ENCODE results near the gene DLX2. TPM values are rescaled to one million over a fixed set of nuclear protein-coding genes. Genes with fewer than 3 reads are reported as not detected.
A peak's percentile ranks its signal among the peaks of the same experiment; 100 is the strongest.

DLX2 gene
- total and polyA plus RNA-seq, 2 of the 13 experiments (the other 11 are each of a cell fraction or from before 2014, with no cell fraction given), result 0.07 to 0.15 TPM

DNA sequence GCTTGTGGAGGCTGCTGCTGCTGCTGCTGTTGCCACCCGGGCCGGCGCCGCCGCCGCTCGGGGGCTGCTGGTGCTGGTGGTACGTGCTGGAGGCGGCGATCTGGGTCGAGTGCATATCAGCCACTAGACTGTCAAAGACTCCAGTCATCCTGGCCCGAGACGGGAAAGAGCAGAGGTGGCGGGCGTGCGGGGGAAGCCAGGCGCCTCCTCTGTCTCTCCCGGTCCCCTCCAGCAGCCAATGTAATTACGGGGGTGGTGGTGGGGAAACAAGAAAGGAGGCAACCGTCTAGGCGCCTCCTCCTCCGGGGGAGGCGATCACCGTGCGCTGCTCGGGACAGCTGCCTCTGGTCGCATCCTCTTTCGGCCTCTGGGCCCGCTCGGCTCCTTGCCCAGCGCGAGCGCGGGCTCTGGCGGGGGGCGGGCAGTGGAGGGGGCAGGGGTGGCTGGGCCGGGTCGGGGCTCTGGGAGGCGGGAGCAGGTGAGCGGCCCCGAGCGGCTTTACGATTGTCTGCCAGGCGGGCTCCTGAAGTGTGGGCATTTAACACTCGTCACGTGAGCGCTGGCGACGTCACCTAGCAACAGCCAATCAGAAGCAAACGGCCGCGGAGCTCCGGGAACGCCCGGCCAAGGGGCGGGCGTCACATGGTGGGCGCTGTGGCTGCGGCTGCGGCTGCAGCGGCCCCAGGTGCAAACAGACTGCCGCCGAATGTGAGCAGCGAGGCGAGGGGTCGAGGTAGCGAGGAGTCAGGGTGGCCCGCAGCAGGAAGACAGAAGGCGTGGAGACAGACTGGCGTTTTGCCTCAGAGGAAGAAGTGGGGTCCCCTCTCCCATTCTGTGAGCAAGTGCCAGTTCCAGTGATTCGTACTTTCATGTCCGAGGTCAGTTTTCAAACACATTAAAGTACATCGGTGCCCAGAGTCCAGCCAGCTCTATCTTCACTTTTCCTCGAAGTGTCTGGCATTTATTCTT, at the start of gene DLX2 (continued):
- TF ChIP-seq, protein P1, sequence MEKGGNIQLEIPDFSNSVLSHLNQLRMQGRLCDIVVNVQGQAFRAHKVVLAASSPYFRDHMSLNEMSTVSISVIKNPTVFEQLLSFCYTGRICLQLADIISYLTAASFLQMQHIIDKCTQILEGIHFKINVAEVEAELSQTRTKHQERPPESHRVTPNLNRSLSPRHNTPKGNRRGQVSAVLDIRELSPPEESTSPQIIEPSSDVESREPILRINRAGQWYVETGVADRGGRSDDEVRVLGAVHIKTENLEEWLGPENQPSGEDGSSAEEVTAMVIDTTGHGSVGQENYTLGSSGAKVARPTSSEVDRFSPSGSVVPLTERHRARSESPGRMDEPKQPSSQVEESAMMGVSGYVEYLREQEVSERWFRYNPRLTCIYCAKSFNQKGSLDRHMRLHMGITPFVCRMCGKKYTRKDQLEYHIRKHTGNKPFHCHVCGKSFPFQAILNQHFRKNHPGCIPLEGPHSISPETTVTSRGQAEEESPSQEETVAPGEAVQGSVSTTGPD (CRISPR knock-in tag; IDR thresholded peaks at IDR 0.05), result peak; percentile 70; the same call in 1 of the 2 replicates
- no peak for TF ChIP-seq MBD4 (IDR thresholded peaks at IDR 0.05; ENCODE audit: borderline replicate concordance, low read length)
- TF ChIP-seq ZNF644 (CRISPR knock-in tag; IDR thresholded peaks at IDR 0.05; ENCODE audit: low read depth), result peak; percentile 29; the same call in 1 of the 2 replicates
- 0 out of 2 replicates have a peak, but pooled peaks have one; percentile 1 for TF ChIP-seq SSRP1 (CRISPR knock-in tag; IDR thresholded peaks at IDR 0.05)
- TF ChIP-seq ZNF75D (CRISPR knock-in tag; IDR thresholded peaks at IDR 0.05; ENCODE audit: borderline replicate concordance), result peak; percentile 79; the same call in 1 of the 2 replicates
- peak; percentile 69; the same call in 1 of the 2 replicates for TF ChIP-seq ZNF331 (CRISPR knock-in tag; IDR thresholded peaks at IDR 0.05)
- peak; percentile 91 for TF ChIP-seq CREB1 (IDR thresholded peaks at IDR 0.05)
- peak; percentile 70 for TF ChIP-seq CREB1 (CRISPR knock-in tag; IDR thresholded peaks at IDR 0.05)
- TF ChIP-seq, protein P2, sequence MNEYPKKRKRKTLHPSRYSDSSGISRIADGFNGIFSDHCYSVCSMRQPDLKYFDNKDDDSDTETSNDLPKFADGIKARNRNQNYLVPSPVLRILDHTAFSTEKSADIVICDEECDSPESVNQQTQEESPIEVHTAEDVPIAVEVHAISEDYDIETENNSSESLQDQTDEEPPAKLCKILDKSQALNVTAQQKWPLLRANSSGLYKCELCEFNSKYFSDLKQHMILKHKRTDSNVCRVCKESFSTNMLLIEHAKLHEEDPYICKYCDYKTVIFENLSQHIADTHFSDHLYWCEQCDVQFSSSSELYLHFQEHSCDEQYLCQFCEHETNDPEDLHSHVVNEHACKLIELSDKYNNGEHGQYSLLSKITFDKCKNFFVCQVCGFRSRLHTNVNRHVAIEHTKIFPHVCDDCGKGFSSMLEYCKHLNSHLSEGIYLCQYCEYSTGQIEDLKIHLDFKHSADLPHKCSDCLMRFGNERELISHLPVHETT (CRISPR knock-in tag; conservative IDR thresholded peaks at IDR 0.05), result peak; percentile 78
- peak; percentile 47 for TF ChIP-seq HNRNPLL (IDR thresholded peaks at IDR 0.05; ENCODE audit: low read depth, low read length, poor library complexity, severe bottlenecking)
- TF ChIP-seq, protein P3, sequence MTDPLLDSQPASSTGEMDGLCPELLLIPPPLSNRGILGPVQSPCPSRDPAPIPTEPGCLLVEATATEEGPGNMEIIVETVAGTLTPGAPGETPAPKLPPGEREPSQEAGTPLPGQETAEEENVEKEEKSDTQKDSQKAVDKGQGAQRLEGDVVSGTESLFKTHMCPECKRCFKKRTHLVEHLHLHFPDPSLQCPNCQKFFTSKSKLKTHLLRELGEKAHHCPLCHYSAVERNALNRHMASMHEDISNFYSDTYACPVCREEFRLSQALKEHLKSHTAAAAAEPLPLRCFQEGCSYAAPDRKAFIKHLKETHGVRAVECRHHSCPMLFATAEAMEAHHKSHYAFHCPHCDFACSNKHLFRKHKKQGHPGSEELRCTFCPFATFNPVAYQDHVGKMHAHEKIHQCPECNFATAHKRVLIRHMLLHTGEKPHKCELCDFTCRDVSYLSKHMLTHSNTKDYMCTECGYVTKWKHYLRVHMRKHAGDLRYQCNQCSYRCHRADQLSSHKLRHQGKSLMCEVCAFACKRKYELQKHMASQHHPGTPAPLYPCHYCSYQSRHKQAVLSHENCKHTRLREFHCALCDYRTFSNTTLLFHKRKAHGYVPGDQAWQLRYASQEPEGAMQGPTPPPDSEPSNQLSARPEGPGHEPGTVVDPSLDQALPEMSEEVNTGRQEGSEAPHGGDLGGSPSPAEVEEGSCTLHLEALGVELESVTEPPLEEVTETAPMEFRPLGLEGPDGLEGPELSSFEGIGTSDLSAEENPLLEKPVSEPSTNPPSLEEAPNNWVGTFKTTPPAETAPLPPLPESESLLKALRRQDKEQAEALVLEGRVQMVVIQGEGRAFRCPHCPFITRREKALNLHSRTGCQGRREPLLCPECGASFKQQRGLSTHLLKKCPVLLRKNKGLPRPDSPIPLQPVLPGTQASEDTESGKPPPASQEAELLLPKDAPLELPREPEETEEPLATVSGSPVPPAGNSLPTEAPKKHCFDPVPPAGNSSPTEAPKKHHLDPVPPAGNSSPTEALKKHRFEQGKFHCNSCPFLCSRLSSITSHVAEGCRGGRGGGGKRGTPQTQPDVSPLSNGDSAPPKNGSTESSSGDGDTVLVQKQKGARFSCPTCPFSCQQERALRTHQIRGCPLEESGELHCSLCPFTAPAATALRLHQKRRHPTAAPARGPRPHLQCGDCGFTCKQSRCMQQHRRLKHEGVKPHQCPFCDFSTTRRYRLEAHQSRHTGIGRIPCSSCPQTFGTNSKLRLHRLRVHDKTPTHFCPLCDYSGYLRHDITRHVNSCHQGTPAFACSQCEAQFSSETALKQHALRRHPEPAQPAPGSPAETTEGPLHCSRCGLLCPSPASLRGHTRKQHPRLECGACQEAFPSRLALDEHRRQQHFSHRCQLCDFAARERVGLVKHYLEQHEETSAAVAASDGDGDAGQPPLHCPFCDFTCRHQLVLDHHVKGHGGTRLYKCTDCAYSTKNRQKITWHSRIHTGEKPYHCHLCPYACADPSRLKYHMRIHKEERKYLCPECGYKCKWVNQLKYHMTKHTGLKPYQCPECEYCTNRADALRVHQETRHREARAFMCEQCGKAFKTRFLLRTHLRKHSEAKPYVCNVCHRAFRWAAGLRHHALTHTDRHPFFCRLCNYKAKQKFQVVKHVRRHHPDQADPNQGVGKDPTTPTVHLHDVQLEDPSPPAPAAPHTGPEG (CRISPR knock-in tag; IDR thresholded peaks at IDR 0.05), result peak; percentile 94
- TF ChIP-seq ZSCAN9 (CRISPR knock-in tag; IDR thresholded peaks at IDR 0.05; ENCODE audit: borderline replicate concordance), result peak; percentile 99
- TF ChIP-seq ZNF557 (CRISPR knock-in tag; IDR thresholded peaks at IDR 0.05), result peak; percentile 93
- no peak for TF ChIP-seq XRCC5 (optimal IDR thresholded peaks at IDR 0.05; ENCODE audit: low read length)
- no peak for TF ChIP-seq ZNF354B (CRISPR knock-in tag; IDR thresholded peaks at IDR 0.05)
- TF ChIP-seq NR2F1 (CRISPR knock-in tag; IDR thresholded peaks at IDR 0.05), result 0 out of 4 replicates have a peak, but pooled peaks of 1 of the 2 experiments have one; percentile 12
- TF ChIP-seq KAT8 (CRISPR knock-in tag; IDR thresholded peaks at IDR 0.05), result peak; percentile 69
- no peak for TF ChIP-seq ZNF678 (CRISPR knock-in tag; IDR thresholded peaks at IDR 0.05)
- peak; percentile 82; the same call in 1 of the 2 replicates for TF ChIP-seq ZBTB20 (CRISPR knock-in tag; IDR thresholded peaks at IDR 0.05; ENCODE audit: borderline replicate concordance, low read depth)
- no peak for TF ChIP-seq ZKSCAN1 (IDR thresholded peaks at IDR 0.05; ENCODE audit: low read length)
- TF ChIP-seq GFI1 (CRISPR knock-in tag; IDR thresholded peaks at IDR 0.05; ENCODE audit: borderline replicate concordance), result peak; percentile 79; the same call in 1 of the 2 replicates
